GM23338 (cell line): ENCODE data around the gene LPCAT4. TPM values are rescaled to one million over a fixed set of nuclear protein-coding genes. Genes with fewer than 3 reads are reported as not detected.

Source experiments
- ATAC-seq: fragments of 200-7000 bp; cut with Tn5 transposase; 3 replicates; pipeline ENCODE4 v1.9.1; 2020
- DNase-seq: peaks from one replicate; pipeline ENCODE4 v3.0.0-alpha.2; 2015; ENCODE audit warnings: low spot score
- H2AFZ ChIP-seq: fragments of 200-600 bp; sonication (generic); 2 replicates; pipeline ENCODE4 v1.8.0; 2016; ENCODE audit warnings: antibody characterized with exemption, mild to moderate bottlenecking, moderate library complexity
- H3F3A ChIP-seq: fragments of 200-600 bp; sonication (generic); replicated peaks from 2 replicates; pipeline ENCODE4 v1.8.0; 2017; ENCODE audit warnings: antibody characterized with exemption, mixed run types, low read depth
- H3K27ac ChIP-seq: fragments of 200-600 bp; sonication (generic); 2 replicates; pipeline ENCODE4 v1.6.1; 2016; ENCODE audit warnings: low read depth
- H3K27me3 ChIP-seq: fragments of 200-600 bp; sonication (generic); 2 replicates; pipeline ENCODE4 v1.8.0; 2016; ENCODE audit warnings: mild to moderate bottlenecking, mixed run types, moderate library complexity; ENCODE audit not compliant: insufficient read depth
- H3K36me3 ChIP-seq: fragments of 200-600 bp; sonication (generic); 2 replicates; pipeline ENCODE4 v1.8.0; 2016; ENCODE audit warnings: mild to moderate bottlenecking; ENCODE audit not compliant: insufficient read depth
- H3K4me1 ChIP-seq: fragments of 200-600 bp; sonication (generic); 2 replicates; pipeline ENCODE4 v1.8.0; 2016; ENCODE audit warnings: mild to moderate bottlenecking, moderate library complexity; ENCODE audit not compliant: insufficient read depth
- H3K4me2 ChIP-seq: fragments of 200-600 bp; sonication (generic); 2 replicates; pipeline ENCODE4 v1.7.1; 2017; ENCODE audit warnings: mixed run types
- H3K4me3 ChIP-seq: fragments of 200-600 bp; sonication (generic); 2 replicates; pipeline ENCODE4 v1.6.1; 2016; ENCODE audit warnings: mixed run types
- H3K79me2 ChIP-seq: fragments of 200-600 bp; sonication (generic); replicated peaks from 2 replicates; pipeline ENCODE4 v1.8.0; 2017; ENCODE audit warnings: mild to moderate bottlenecking; ENCODE audit not compliant: insufficient read depth
- H3K9me2 ChIP-seq: fragments of 200-600 bp; sonication (generic); 2 replicates; pipeline ENCODE4 v1.8.0; 2017; ENCODE audit not compliant: insufficient read depth
- H4K20me1 ChIP-seq: fragments of 200-600 bp; sonication (generic); replicated peaks from 2 replicates; pipeline ENCODE4 v1.8.0; 2017; ENCODE audit warnings: mild to moderate bottlenecking; ENCODE audit not compliant: insufficient read depth
- H3K27ac Mint-ChIP-seq: 2 replicates; pipeline ENCODE4 v1.8.0; 2020; ENCODE audit warnings: inconsistent platforms, mild to moderate bottlenecking, moderate library complexity, mixed read lengths
- H3K27me3 Mint-ChIP-seq: 3 replicates; pipeline ENCODE4 v1.8.0; 2022; ENCODE audit warnings: low read depth, mild to moderate bottlenecking, moderate library complexity, mixed read lengths, inconsistent platforms; ENCODE audit not compliant: insufficient read depth, poor library complexity
- H3K36me3 Mint-ChIP-seq: 3 replicates; pipeline ENCODE4 v1.8.0; 2021; ENCODE audit warnings: low read depth, mild to moderate bottlenecking, inconsistent platforms, moderate library complexity, mixed read lengths
- H3K4me1 Mint-ChIP-seq: 3 replicates; pipeline ENCODE4 v1.8.0; 2020; ENCODE audit warnings: mild to moderate bottlenecking, inconsistent platforms, mixed read lengths
- H3K4me3 Mint-ChIP-seq: 3 replicates; pipeline ENCODE4 v1.8.0; 2021; ENCODE audit warnings: moderate library complexity, mild to moderate bottlenecking, inconsistent platforms, mixed read lengths
- H3K9me3 Mint-ChIP-seq: 3 replicates; pipeline ENCODE4 v1.8.0; 2020; ENCODE audit warnings: moderate library complexity, mild to moderate bottlenecking, inconsistent platforms, mixed read lengths
- CREB1 ChIP-seq: fragments of 250-450 bp; sonication (Bioruptor Pico); IDR thresholded peaks from 2 replicates; pipeline ENCODE4 v1.5.0; 2020; ENCODE audit warnings: low read depth, mild to moderate bottlenecking, moderate library complexity
- EZH2 ChIP-seq: fragments of 200-600 bp; sonication (generic); IDR thresholded peaks from one replicate; pipeline ENCODE4 v1.8.0; 2017; ENCODE audit warnings: antibody characterized with exemption, mild to moderate bottlenecking, low read depth; ENCODE audit not compliant: unreplicated experiment
- EZH2phosphoT487 ChIP-seq: fragments of 200-600 bp; sonication (generic); IDR thresholded peaks from one replicate; pipeline ENCODE4 v1.8.1; 2018; ENCODE audit warnings: antibody characterized with exemption; ENCODE audit not compliant: unreplicated experiment
- NANOG ChIP-seq: IDR thresholded peaks from 2 replicates; pipeline ENCODE4 v1.6.1; 2016; ENCODE audit warnings: antibody characterized with exemption, borderline replicate concordance
- POLR2AphosphoS5 ChIP-seq: IDR thresholded peaks from 2 replicates; pipeline ENCODE4 v1.6.1; 2016; ENCODE audit warnings: antibody characterized with exemption, low read depth
- STAT1 ChIP-seq: IDR thresholded peaks from one replicate; pipeline ENCODE4 v1.6.1; 2016; ENCODE audit warnings: antibody characterized with exemption; ENCODE audit not compliant: unreplicated experiment
- ZNF114 ChIP-seq: fragments of 250-450 bp; sonication (Bioruptor Pico); IDR thresholded peaks from 2 replicates; pipeline ENCODE4 v1.5.0; 2020; ENCODE audit warnings: mild to moderate bottlenecking, moderate library complexity
- ZNF331 ChIP-seq: fragments of 250-450 bp; sonication (Bioruptor Pico); IDR thresholded peaks from 2 replicates; pipeline ENCODE4 v1.5.0; 2020; ENCODE audit warnings: low read depth, mild to moderate bottlenecking, moderate library complexity
- polyA plus RNA-seq: library from polyadenylated mRNA; unstranded; fragments of >200 nt; fragmentation: Nextera tagmentation; extraction: Ambion mirVana; gene quantifications from 2 replicates; pipeline ENCODE4 v1.2.1, GENCODE V29; 2016
- total RNA-seq: library from RNA; depleted of rRNA; stranded (reverse); fragments of >200 nt; shearing (Covaris generic); gene quantifications from 2 replicates; pipeline ENCODE4 v1.2.3, GENCODE V29; 2014
- TF ChIP-seq, protein P1 (sequence below), 2 experiments: fragments of 200-600 bp in 1 of 2; sonication (generic) in 1 of 2; conservative IDR thresholded peaks; 2 replicates each; pipeline versions ENCODE4 v1.5.1 to v1.6.1; 2016 to 2017; ENCODE audit warnings: antibody characterized with exemption in 2 of 2, low read depth in 2 of 2, mild to moderate bottlenecking in 2 of 2, moderate library complexity in 1 of 2
- TF ChIP-seq, protein P2 (sequence below): IDR thresholded peaks from one replicate; pipeline ENCODE4 v1.6.1; 2018; ENCODE audit warnings: antibody characterized with exemption; ENCODE audit not compliant: unreplicated experiment

Gene LPCAT4
- total and polyA plus RNA-seq, 2 experiments from 2014 or later: 36.8 to 49.1 TPM

DNA sequence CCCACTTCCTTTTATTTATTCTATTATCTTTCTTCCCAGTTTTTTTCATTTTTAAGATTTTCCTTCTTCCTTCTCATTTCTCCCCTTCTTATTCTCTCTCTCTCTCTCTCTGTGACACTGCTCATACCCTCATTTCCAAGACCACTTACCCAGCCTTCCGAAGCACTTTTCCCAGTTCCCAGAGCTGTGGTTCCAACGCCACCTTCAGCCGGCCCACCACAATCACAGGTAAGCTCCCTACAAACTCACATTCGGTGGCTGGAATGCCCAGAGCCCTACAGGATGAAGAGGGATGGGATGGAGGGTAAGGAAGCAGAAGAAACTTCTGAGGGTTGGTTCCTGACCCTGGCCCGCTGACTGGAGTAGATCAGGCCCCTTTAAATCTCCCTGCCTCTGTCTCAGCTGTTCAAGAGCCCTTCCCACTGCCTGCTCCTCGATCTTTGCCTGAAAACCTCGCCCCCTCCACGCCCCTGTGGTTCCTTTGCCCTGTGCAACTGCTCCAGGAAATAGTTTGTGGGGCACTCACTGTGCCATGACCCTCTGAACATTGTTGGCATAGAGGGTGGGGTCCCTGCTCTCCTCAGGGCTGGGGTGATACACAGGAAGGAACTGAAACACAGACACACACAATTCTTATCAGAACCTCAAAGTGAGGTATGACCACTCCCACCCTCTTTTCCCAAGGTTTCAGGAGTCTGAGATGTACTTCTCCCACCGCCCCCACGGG is 4.8 kb downstream of the LPCAT4 start:
- H3K36me3 ChIP-seq: peaks cover 15% of the 10 kb centered on the region
- no peaks in the 10 kb centered on the region for H3K27me3 ChIP-seq
- 0 out of 2 replicates have a peak, but pooled peaks cover 3% of the 10 kb centered on the region for H3F3A ChIP-seq
- H2AFZ ChIP-seq: no peak overlapping the region
- no peak overlapping the region for H3K4me2 ChIP-seq
- Mint-ChIP-seq H3K9me3 (no peaks in the 10 kb centered on the region; the same call in 2 of the 3 replicates), H3K27me3 (peaks cover 15% of the 10 kb centered on the region), H3K27ac (no peak overlapping the region), H3K4me1 (peaks cover 18% of the 10 kb centered on the region), H3K36me3 (peaks cover 65% of the 10 kb centered on the region), H3K4me3 (no peak overlapping the region)
- H3K9me2 ChIP-seq: no peaks in the 10 kb centered on the region
- no peak for ATAC-seq
- DNase-seq: peak; percentile 18
- H4K20me1 ChIP-seq: peaks cover 20% of the 10 kb centered on the region
- peaks cover 23% of the 10 kb centered on the region for H3K79me2 ChIP-seq
- no peak overlapping the region for H3K4me3 ChIP-seq
- TF ChIP-seq EZH2phosphoT487: no peak
- TF ChIP-seq, protein P1, sequence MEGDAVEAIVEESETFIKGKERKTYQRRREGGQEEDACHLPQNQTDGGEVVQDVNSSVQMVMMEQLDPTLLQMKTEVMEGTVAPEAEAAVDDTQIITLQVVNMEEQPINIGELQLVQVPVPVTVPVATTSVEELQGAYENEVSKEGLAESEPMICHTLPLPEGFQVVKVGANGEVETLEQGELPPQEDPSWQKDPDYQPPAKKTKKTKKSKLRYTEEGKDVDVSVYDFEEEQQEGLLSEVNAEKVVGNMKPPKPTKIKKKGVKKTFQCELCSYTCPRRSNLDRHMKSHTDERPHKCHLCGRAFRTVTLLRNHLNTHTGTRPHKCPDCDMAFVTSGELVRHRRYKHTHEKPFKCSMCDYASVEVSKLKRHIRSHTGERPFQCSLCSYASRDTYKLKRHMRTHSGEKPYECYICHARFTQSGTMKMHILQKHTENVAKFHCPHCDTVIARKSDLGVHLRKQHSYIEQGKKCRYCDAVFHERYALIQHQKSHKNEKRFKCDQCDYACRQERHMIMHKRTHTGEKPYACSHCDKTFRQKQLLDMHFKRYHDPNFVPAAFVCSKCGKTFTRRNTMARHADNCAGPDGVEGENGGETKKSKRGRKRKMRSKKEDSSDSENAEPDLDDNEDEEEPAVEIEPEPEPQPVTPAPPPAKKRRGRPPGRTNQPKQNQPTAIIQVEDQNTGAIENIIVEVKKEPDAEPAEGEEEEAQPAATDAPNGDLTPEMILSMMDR (conservative IDR thresholded peaks at IDR 0.05; ENCODE audit: low read depth in 2 of 2): peak in 1 of 2 experiments; percentile 40; a peak in 3 of 4 replicates
- no peak overlapping the region for H3K27ac ChIP-seq
- H3K4me1 ChIP-seq: peaks cover 10% of the 10 kb centered on the region

DNA sequence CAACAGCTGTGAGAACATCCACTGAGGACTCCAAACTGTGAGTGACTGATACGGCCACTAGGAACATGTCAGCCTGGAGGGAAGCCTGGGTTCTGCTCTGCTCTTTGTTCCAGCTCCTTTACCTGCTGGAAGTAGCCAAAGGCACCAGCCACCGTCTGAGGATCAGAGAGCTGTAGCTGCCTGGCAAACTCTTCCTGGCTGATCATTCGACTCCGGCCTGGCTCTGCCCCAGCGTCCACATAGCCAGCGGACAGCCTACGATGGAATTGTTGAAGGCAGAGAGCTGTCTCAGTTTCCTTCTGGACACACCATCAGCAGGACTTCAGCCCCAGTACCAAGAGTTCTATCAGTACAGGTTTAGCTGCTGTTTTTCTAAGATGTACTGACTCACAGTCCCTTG is 5.7 kb downstream of the LPCAT4 start:
- no peaks in the 10 kb centered on the region; the same call in 2 of the 3 replicates for H3K9me3 Mint-ChIP-seq
- 0 out of 2 replicates have a peak, but pooled peaks cover 3% of the 10 kb centered on the region for H3F3A ChIP-seq
- H3K4me3 Mint-ChIP-seq: no peak overlapping the region
- no peaks in the 10 kb centered on the region for H3K9me2 ChIP-seq
- H3K27me3 ChIP-seq: no peaks in the 10 kb centered on the region
- DNase-seq (no peak), ATAC-seq (no peak)
- H3K27ac Mint-ChIP-seq: no peak overlapping the region
- H3K27me3 Mint-ChIP-seq: peaks cover 14% of the 10 kb centered on the region
- peaks cover 70% of the 10 kb centered on the region for H3K36me3 Mint-ChIP-seq
- H3K4me1 Mint-ChIP-seq: peaks cover 18% of the 10 kb centered on the region
- no peak overlapping the region for H3K4me3 ChIP-seq
- peaks cover 15% of the 10 kb centered on the region for H3K36me3 ChIP-seq
- no peak overlapping the region for H3K4me2 ChIP-seq
- H2AFZ ChIP-seq: no peak overlapping the region
- H4K20me1 ChIP-seq: peaks cover 20% of the 10 kb centered on the region
- peaks cover 21% of the 10 kb centered on the region for H3K79me2 ChIP-seq
- H3K4me1 ChIP-seq: peaks cover 10% of the 10 kb centered on the region
- no peak overlapping the region for H3K27ac ChIP-seq
- no peak for TF ChIP-seq CREB1 (CRISPR knock-in tag)
- TF ChIP-seq STAT1: no peak
- TF ChIP-seq POLR2AphosphoS5: no peak
- TF ChIP-seq, protein P1 (conservative IDR thresholded peaks at IDR 0.05; ENCODE audit: low read depth in 2 of 2): no peak
- TF ChIP-seq, protein P2, sequence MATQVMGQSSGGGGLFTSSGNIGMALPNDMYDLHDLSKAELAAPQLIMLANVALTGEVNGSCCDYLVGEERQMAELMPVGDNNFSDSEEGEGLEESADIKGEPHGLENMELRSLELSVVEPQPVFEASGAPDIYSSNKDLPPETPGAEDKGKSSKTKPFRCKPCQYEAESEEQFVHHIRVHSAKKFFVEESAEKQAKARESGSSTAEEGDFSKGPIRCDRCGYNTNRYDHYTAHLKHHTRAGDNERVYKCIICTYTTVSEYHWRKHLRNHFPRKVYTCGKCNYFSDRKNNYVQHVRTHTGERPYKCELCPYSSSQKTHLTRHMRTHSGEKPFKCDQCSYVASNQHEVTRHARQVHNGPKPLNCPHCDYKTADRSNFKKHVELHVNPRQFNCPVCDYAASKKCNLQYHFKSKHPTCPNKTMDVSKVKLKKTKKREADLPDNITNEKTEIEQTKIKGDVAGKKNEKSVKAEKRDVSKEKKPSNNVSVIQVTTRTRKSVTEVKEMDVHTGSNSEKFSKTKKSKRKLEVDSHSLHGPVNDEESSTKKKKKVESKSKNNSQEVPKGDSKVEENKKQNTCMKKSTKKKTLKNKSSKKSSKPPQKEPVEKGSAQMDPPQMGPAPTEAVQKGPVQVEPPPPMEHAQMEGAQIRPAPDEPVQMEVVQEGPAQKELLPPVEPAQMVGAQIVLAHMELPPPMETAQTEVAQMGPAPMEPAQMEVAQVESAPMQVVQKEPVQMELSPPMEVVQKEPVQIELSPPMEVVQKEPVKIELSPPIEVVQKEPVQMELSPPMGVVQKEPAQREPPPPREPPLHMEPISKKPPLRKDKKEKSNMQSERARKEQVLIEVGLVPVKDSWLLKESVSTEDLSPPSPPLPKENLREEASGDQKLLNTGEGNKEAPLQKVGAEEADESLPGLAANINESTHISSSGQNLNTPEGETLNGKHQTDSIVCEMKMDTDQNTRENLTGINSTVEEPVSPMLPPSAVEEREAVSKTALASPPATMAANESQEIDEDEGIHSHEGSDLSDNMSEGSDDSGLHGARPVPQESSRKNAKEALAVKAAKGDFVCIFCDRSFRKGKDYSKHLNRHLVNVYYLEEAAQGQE: no peak
- no peak for TF ChIP-seq ZNF331 (CRISPR knock-in tag)
- TF ChIP-seq EZH2: no peak
- no peak for TF ChIP-seq EZH2phosphoT487
- TF ChIP-seq ZNF114 (CRISPR knock-in tag): no peak
- no peak for TF ChIP-seq NANOG
